Sigmoid colon (tissue), 3 donors: ENCODE data around the gene COPZ2.

Source experiments
- CTCF ChIP-seq, 4 experiments: fragments of 450-650 bp in 3 of 4; fragments of 200-600 bp in 1 of 4; IDR thresholded peaks; one replicate each; pipeline ENCODE4 v1.5.1; 2016 to 2019; ENCODE audit warnings: antibody characterized with exemption in 4 of 4, mild to moderate bottlenecking in 3 of 4, moderate library complexity in 2 of 4
- POLR2A ChIP-seq, 2 donors: fragments of 450-650 bp; IDR thresholded peaks; one replicate each; pipeline ENCODE4 v1.6.1; 2016; ENCODE audit warnings: antibody characterized with exemption in 2 of 2, mild to moderate bottlenecking in 2 of 2, moderate library complexity in 2 of 2

DNA sequence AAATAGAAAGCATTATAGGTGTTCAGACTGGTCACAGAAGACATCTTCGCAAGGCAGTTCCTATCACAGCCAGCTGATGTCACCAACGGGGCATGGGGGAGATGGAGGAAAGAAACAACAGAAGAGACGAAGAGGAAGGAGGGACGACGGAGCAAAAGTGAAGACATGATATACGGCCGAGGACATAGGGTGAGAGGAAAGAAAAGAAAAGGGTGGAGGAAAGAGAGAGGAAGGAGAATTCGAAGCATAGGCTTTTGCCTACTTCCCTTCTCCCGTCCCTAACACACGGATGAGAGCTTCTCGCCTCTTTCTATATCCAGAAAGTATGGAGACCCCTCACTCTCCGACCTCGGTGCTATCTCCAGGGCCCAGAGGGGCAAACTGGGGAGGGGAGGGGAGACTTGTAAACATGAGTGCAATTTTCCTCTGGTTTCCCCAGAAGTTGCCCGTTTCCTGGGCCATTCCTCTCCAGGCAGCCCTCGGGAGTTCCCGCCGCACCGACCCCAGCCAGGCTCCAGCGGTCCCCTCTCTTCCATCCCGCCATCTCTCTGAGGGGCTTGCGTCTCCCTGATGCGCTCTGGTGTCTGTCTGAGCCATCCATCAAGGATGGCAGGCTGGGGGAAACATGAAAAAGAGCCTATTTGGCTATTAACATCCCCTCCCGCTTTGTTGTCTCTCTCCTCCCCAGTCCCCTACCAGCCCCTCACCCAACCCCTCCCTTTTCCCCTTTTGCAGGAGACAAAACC, 26.0 kb downstream of the COPZ2 start:
- TF ChIP-seq POLR2A (IDR thresholded peaks at IDR 0.05) (no peak), CTCF (IDR thresholded peaks at IDR 0.05) (peak in 1 of 4 experiments; percentile 16)
